GM12864 (cell line): ENCODE data around the gene SDR42E2.

Experiments
- DNase-seq: peaks from one replicate; pipeline ENCODE4 v3.0.0-alpha.2; 2011; ENCODE audit warnings: low read depth
- H3K4me3 ChIP-seq: 2 replicates; pipeline ENCODE4 v1.5.1; 2011; ENCODE audit warnings: mild to moderate bottlenecking, low read depth, low read length, control low read depth
- TF ChIP-seq, protein P1 (sequence below): IDR thresholded peaks from 2 replicates; pipeline ENCODE4 v1.5.1; 2011; ENCODE audit warnings: low read depth, mild to moderate bottlenecking, moderate library complexity, low read length, control low read depth, inconsistent platforms; ENCODE audit errors: missing control alignments

SDR42E2 gene

DNA sequence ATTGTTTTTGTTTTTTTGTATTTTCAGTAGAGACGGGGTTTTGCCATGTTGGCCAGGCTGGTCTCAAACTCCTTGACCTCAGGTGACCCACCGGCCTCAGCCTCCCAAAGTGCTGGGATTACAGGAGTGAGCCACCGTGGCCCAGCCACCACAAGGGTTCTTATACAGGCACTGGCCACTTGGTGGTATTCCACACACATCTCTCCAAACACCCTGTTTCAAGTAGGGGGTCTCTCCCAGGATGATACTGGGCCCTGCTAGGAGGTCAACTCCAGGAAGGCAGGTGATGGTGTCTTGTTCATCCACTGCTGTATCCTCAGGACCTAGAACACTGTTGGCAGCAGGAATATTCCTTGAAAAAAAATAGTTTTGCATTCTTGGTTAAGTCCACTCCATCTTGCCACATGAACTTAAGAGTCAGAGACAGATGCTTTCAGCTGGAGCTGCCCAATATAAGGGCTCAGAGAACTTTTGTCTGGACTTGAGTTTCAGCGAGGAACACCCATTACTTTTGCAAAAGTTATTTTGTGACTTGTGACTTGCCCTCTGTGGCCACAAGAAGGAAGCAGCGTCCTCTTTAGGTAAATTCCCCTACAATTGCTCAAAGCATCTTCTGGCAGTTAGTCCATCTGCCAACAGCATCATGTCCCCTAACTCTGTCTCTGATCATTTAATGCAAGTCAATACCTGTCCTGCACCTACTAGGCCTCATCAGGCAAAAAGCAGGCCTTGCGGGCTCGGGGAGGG lies 36.4 kb downstream of the SDR42E2 start:
- DNase-seq = no peak
- TF ChIP-seq, protein P1, sequence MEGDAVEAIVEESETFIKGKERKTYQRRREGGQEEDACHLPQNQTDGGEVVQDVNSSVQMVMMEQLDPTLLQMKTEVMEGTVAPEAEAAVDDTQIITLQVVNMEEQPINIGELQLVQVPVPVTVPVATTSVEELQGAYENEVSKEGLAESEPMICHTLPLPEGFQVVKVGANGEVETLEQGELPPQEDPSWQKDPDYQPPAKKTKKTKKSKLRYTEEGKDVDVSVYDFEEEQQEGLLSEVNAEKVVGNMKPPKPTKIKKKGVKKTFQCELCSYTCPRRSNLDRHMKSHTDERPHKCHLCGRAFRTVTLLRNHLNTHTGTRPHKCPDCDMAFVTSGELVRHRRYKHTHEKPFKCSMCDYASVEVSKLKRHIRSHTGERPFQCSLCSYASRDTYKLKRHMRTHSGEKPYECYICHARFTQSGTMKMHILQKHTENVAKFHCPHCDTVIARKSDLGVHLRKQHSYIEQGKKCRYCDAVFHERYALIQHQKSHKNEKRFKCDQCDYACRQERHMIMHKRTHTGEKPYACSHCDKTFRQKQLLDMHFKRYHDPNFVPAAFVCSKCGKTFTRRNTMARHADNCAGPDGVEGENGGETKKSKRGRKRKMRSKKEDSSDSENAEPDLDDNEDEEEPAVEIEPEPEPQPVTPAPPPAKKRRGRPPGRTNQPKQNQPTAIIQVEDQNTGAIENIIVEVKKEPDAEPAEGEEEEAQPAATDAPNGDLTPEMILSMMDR = peak; percentile 22
- no peak overlapping the region for H3K4me3 ChIP-seq

DNA sequence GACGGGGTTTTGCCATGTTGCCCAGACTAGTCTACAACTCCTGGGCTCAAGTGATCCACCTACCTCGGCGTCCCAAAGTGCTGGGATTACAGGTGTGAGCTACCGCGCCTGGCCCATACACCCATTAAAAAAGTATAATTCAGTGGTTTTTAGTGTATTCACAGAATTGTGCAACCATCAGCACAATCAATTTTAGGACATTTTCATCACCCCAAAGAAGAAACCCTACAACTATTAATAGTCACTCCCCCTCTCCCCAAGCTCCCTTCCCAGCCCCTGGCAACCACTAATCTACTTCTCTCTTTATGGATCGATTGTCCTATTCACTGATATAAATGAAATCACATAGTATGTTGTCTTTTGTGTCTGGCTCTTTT lies 39.9 kb downstream of the SDR42E2 start:
- TF ChIP-seq, protein P1 = no peak

DNA sequence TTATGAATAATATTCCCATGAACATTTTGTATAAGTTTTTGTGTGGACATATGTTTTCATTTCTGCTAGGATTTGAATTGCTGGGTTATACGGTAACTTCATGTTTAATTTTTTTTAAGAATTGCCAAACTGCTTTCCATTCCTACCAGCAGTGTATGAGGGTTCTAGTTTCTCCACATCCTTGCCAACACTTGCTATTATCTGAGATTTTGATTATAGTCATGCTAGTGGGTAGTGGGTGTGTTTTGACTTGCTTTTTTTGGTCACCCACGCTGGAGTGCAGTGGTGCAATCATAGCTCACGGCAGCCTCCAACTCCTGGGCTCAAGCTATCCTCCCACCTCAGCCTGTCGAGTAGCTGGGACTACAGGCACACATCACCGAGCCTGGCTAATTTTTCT lies 40.8 kb downstream of the SDR42E2 start:
- TF ChIP-seq, protein P1 = no peak
- no peak for DNase-seq
- no peak overlapping the region for H3K4me3 ChIP-seq

More for the DNA sequence above, 39.9 kb downstream of the SDR42E2 start:
- DNase-seq = no peak
- H3K4me3 ChIP-seq = no peak overlapping the region

DNA sequence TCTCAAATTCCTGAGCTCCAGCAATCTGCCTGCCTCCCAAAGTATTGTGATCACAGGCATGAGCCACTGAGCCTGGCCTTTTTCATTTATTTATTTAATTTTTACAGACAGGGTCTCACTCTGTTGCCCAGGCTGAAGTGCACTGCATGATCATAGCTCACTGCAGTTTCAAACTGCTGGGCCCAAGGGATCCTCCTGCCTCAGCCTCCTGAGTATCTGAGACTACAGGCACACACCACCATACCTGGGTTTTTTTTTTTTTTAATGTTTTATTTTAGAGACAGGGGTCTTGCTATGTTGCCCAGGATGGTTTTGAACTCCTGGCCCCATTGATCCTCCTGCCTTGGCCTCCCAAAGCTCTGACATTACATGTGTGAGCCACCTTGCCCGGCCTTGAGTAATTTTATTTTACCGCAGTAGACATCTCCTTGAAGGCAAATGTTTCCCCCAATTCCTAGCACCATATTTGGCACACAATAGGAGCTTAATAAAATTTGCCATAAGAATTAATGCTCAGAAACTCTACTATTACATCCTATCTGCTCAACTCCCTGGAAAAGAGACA lies 41.9 kb downstream of the SDR42E2 start:
- TF ChIP-seq, protein P1 = no peak

DNA sequence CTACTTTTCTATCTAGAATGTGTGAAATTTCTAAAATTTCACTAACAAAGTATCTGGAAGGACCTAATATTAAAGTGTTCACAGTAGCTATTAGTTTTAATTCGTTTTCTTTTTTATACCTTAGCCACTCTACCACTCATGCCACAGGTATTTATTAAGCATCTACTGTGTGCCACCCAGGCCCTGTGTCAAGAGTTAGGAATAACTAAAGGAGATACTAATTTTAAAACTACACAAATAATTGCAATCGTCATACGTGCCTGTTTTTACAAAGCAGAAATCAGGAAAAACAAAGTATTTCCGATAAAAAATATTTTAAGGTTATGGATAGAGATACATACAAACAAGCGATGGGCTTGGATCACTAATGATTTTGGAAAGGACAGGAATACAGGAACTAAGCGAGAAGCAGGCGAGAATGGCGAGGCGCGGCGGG lies 43.3 kb downstream of the SDR42E2 start:
- H3K4me3 ChIP-seq = peak overlapping the region; percentile 47
- TF ChIP-seq, protein P1 = no peak
- no peak for DNase-seq

More for the DNA sequence above, 41.9 kb downstream of the SDR42E2 start:
- H3K4me3 ChIP-seq = no peak overlapping the region
- no peak for DNase-seq

DNA sequence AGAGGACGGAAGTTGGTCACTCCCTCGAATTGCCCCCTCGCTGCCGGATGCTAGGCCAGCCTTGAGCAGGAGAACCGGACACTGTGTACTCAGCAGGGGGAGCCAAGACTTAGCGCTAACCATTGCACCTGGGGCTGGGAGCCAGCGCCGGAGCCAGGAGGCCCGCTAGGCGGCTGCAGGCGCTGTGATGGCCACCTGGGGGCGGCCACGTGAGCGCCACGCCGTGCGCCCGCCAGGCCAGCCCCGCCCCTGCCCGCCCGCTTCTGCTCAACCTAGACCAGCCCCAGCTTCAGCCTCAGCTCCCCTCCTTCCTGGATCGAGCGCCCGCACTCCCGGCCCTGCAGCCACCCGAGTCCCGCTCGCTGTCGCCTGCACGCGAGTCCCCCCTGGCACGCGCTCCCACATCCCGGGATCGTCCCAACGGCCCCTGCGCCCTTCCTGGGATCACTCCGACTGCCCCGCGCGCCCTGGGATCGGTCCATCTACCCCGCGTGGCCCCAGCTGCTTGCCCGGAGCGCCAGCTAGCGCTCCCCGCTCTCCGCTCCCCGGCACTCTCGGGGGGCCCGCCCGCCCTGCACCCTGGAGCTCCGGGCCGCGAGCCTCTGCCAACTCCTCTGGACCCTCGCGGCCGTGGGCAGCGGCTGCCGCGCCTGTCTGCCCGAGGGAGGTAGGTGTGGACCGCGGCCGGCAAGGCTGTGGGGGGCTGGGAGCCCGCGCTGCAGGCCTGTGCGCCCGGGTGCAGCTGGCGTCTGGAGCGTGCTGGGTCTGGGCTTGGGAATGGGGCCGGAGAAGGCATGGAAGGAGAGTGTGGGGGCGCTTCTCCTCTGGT lies 43.9 kb downstream of the SDR42E2 start, which contains the start of gene EEF2K:
TSS of gene EEF2K (plus strand) at position 266 of the 829 bp plus-strand sequence. CDS start 19,452 bp downstream, outside the sequence.
- TF ChIP-seq, protein P1 = peak; percentile 78
- peak; percentile 81 for DNase-seq
- H3K4me3 ChIP-seq = peak within 1 kb of the TSS; percentile 86
